Gastrocnemius medialis (tissue), 4 donors: ENCODE measurements around the gene CA4.

ENCODE experiments used
- CTCF ChIP-seq, 5 experiments: fragments of 450-650 bp in 3 of 5; fragments of 200-600 bp in 2 of 5; sonication (generic) in 2 of 5; IDR thresholded peaks in 4 of 5; conservative IDR thresholded peaks in 1 of 5; 1 replicate in 4 of 5; 2 replicates in 1 of 5; pipeline ENCODE4 v1.5.1; 2016 to 2019; ENCODE audit warnings: antibody characterized with exemption in 5 of 5, mild to moderate bottlenecking in 3 of 5, moderate library complexity in 3 of 5
- POLR2A ChIP-seq, 2 donors: fragments of 450-650 bp; IDR thresholded peaks; one replicate each; pipeline ENCODE4 v1.6.1; 2017; ENCODE audit warnings: antibody characterized with exemption in 2 of 2, mild to moderate bottlenecking in 2 of 2, moderate library complexity in 2 of 2

GRCh38 chr17:60193482-60193881 lies 43.7 kb downstream of the CA4 start:
- TF ChIP-seq POLR2A (IDR thresholded peaks at IDR 0.05) (no peak), CTCF (IDR thresholded peaks at IDR 0.05 in 4 of 5, conservative IDR thresholded peaks at IDR 0.05 in 1 of 5) (no peak)
